SK-N-SH treated with all-trans-retinoic acid at 6 μM for 48 hours (cell line): Measurements from ENCODE around the gene PDE8A.

Source experiments
- ARNTL ChIP-seq: fragments of 450-650 bp; formaldehyde crosslinking; IDR thresholded peaks from 2 replicates; pipeline ENCODE4 v1.5.0; 2020; ENCODE audit warnings: low read depth, mild to moderate bottlenecking, moderate library complexity, borderline replicate concordance
- OSR1 ChIP-seq: fragments of 250-450 bp; sonication (Bioruptor Pico); IDR thresholded peaks from 2 replicates; pipeline ENCODE4 v1.8.0; 2022; ENCODE audit warnings: moderate library complexity, mild to moderate bottlenecking, inconsistent platforms
- TOX ChIP-seq: fragments of 250-450 bp; sonication (Bioruptor Pico); IDR thresholded peaks from 2 replicates; pipeline ENCODE4 v1.8.0; 2021; ENCODE audit warnings: mild to moderate bottlenecking, moderate library complexity, borderline replicate concordance
- ZFP3 ChIP-seq: fragments of 250-450 bp; sonication (Bioruptor Pico); IDR thresholded peaks from 2 replicates; pipeline ENCODE4 v1.5.0; 2020; ENCODE audit warnings: mild to moderate bottlenecking, moderate library complexity
- TF ChIP-seq, protein P1 (sequence below): fragments of 250-450 bp; sonication (Bioruptor Pico); IDR thresholded peaks from 2 replicates; pipeline ENCODE4 v1.8.0; 2020; ENCODE audit warnings: mild to moderate bottlenecking, moderate library complexity, borderline replicate concordance
- TF ChIP-seq, protein P2 (sequence below): fragments of 250-450 bp; sonication (Bioruptor Pico); IDR thresholded peaks from 2 replicates; pipeline ENCODE4 v1.5.1; 2021; ENCODE audit warnings: mild to moderate bottlenecking, moderate library complexity

GRCh38 chr15:84953726-84954125, 27.9 kb upstream of the PDE8A start:
- TF ChIP-seq, protein P1, sequence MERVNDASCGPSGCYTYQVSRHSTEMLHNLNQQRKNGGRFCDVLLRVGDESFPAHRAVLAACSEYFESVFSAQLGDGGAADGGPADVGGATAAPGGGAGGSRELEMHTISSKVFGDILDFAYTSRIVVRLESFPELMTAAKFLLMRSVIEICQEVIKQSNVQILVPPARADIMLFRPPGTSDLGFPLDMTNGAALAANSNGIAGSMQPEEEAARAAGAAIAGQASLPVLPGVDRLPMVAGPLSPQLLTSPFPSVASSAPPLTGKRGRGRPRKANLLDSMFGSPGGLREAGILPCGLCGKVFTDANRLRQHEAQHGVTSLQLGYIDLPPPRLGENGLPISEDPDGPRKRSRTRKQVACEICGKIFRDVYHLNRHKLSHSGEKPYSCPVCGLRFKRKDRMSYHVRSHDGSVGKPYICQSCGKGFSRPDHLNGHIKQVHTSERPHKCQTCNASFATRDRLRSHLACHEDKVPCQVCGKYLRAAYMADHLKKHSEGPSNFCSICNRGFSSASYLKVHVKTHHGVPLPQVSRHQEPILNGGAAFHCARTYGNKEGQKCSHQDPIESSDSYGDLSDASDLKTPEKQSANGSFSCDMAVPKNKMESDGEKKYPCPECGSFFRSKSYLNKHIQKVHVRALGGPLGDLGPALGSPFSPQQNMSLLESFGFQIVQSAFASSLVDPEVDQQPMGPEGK (CRISPR knock-in tag) = no peak
- TF ChIP-seq ARNTL = no peak
- TF ChIP-seq, protein P2, sequence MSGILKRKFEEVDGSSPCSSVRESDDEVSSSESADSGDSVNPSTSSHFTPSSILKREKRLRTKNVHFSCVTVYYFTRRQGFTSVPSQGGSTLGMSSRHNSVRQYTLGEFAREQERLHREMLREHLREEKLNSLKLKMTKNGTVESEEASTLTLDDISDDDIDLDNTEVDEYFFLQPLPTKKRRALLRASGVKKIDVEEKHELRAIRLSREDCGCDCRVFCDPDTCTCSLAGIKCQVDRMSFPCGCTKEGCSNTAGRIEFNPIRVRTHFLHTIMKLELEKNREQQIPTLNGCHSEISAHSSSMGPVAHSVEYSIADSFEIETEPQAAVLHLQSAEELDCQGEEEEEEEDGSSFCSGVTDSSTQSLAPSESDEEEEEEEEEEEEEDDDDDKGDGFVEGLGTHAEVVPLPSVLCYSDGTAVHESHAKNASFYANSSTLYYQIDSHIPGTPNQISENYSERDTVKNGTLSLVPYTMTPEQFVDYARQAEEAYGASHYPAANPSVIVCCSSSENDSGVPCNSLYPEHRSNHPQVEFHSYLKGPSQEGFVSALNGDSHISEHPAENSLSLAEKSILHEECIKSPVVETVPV (CRISPR knock-in tag) = no peak
- no peak for TF ChIP-seq OSR1 (CRISPR knock-in tag)
- no peak for TF ChIP-seq ZFP3 (CRISPR knock-in tag)
- no peak for TF ChIP-seq TOX (CRISPR knock-in tag)
